Mammary epithelial cell (primary cell): ENCODE data around the gene IPO9.

ENCODE experiments used
- EZH2 ChIP-seq: IDR thresholded peaks from 2 replicates; pipeline ENCODE4 v1.6.1; 2012; ENCODE audit warnings: low read length, inconsistent platforms, borderline replicate concordance
- TF ChIP-seq, protein P1 (sequence below), 2 donors: IDR thresholded peaks in 1 of 2; conservative IDR thresholded peaks in 1 of 2; 2 replicates each; pipeline ENCODE4 v1.5.1; 2011 to 2012; ENCODE audit warnings: inconsistent platforms in 2 of 2, low read length in 2 of 2, mild to moderate bottlenecking in 2 of 2, control low read depth in 1 of 2, low read depth in 1 of 2; ENCODE audit not compliant: insufficient read depth in 1 of 2; ENCODE audit errors: extremely low read depth in 1 of 2

DNA sequence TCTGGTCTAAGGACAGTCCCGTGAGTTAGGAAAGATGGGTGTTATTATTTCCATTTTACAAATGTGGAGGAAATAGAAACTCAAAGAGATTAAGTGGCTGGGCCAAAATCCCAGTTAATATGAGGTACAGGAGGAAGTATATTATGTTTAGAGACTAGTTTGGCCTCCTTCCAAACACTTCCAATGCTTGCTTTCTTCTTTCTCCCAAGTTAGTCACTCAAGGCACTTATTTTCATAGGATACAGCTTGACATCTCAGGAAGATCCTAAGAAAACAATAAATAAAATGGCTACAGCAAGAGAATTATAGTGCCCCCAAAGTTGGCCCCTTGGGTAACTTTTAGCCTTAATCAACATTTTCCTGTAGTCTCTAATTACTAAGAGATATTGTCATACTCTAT, 47.5 kb upstream of the IPO9 start:
- TF ChIP-seq EZH2: no peak
- TF ChIP-seq, protein P1, sequence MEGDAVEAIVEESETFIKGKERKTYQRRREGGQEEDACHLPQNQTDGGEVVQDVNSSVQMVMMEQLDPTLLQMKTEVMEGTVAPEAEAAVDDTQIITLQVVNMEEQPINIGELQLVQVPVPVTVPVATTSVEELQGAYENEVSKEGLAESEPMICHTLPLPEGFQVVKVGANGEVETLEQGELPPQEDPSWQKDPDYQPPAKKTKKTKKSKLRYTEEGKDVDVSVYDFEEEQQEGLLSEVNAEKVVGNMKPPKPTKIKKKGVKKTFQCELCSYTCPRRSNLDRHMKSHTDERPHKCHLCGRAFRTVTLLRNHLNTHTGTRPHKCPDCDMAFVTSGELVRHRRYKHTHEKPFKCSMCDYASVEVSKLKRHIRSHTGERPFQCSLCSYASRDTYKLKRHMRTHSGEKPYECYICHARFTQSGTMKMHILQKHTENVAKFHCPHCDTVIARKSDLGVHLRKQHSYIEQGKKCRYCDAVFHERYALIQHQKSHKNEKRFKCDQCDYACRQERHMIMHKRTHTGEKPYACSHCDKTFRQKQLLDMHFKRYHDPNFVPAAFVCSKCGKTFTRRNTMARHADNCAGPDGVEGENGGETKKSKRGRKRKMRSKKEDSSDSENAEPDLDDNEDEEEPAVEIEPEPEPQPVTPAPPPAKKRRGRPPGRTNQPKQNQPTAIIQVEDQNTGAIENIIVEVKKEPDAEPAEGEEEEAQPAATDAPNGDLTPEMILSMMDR (conservative IDR thresholded peaks at IDR 0.05 in 1 of 2, IDR thresholded peaks at IDR 0.05 in 1 of 2; ENCODE audit: extremely low read depth in 1 of 2, insufficient read depth in 1 of 2, low read depth in 1 of 2, low read length in 2 of 2): no peak
